Fibroblast of lung (primary cell): ENCODE data around the gene CRMP1.

Experiments used
- EZH2 ChIP-seq: IDR thresholded peaks from 2 replicates; pipeline ENCODE4 v1.5.1; 2012; ENCODE audit warnings: low read length, control low read depth, mild to moderate bottlenecking; ENCODE audit errors: missing control alignments
- TF ChIP-seq, protein P1 (sequence below), 2 donors: IDR thresholded peaks in 1 of 2; conservative IDR thresholded peaks in 1 of 2; 1 replicate in 1 of 2; 2 replicates in 1 of 2; pipeline ENCODE4 v1.5.1; 2011 to 2012; ENCODE audit warnings: low read length in 2 of 2, control low read depth in 1 of 2, inconsistent platforms in 1 of 2, low read depth in 1 of 2, mild to moderate bottlenecking in 1 of 2

DNA sequence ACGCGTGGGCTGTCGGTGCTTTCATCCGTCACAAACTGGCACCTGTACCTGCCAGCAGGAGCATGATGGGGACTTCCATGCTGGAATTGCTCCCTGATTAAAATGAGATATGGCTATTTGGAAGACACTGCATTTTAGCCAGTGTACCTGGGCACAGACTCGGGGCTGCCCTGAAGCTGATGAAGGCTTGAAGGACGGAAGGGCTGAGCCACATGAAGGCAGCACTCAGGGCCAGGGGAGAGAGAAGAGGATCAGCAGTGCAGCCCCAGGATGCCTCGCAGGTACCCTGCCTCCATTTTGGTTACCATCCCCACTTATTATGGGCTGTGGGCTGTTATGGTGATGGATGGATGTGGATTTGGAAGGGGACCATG is 79.0 kb downstream of the CRMP1 start:
- TF ChIP-seq, protein P1, sequence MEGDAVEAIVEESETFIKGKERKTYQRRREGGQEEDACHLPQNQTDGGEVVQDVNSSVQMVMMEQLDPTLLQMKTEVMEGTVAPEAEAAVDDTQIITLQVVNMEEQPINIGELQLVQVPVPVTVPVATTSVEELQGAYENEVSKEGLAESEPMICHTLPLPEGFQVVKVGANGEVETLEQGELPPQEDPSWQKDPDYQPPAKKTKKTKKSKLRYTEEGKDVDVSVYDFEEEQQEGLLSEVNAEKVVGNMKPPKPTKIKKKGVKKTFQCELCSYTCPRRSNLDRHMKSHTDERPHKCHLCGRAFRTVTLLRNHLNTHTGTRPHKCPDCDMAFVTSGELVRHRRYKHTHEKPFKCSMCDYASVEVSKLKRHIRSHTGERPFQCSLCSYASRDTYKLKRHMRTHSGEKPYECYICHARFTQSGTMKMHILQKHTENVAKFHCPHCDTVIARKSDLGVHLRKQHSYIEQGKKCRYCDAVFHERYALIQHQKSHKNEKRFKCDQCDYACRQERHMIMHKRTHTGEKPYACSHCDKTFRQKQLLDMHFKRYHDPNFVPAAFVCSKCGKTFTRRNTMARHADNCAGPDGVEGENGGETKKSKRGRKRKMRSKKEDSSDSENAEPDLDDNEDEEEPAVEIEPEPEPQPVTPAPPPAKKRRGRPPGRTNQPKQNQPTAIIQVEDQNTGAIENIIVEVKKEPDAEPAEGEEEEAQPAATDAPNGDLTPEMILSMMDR (conservative IDR thresholded peaks at IDR 0.05 in 1 of 2, IDR thresholded peaks at IDR 0.05 in 1 of 2; ENCODE audit: low read depth in 1 of 2, low read length in 2 of 2) = no peak
- TF ChIP-seq EZH2 = no peak
